Endothelial cell of umbilical vein (primary cell): ENCODE results near the gene OR10G8.

Experiments used
- EZH2 ChIP-seq: IDR thresholded peaks from 2 replicates; pipeline ENCODE4 v1.6.1; 2012; ENCODE audit warnings: borderline replicate concordance, low read depth, mild to moderate bottlenecking, moderate library complexity, low read length, inconsistent platforms; ENCODE audit not compliant: severe bottlenecking
- MYC ChIP-seq: IDR thresholded peaks from one replicate; pipeline ENCODE4 v1.6.1; 2011; ENCODE audit warnings: mild to moderate bottlenecking, low read depth, low read length
- POLR2A ChIP-seq: IDR thresholded peaks from 2 replicates; pipeline ENCODE4 v1.6.1; 2012; ENCODE audit warnings: low read depth, mild to moderate bottlenecking, control low read depth, low read length
- POLR2AphosphoS5 ChIP-seq: IDR thresholded peaks from 2 replicates; pipeline ENCODE4 v1.6.1; 2012; ENCODE audit warnings: low read depth, mild to moderate bottlenecking, control low read depth, low read length, moderate library complexity; ENCODE audit not compliant: insufficient read depth
- TF ChIP-seq, protein P1 (sequence below), 2 donors: IDR thresholded peaks; 1 replicate in 1 of 2; 2 replicates in 1 of 2; pipeline ENCODE4 v1.5.1; 2011; ENCODE audit warnings: low read length in 2 of 2, mild to moderate bottlenecking in 2 of 2, moderate library complexity in 2 of 2, control low read depth in 1 of 2, inconsistent platforms in 1 of 2, low read depth in 1 of 2; ENCODE audit not compliant: insufficient read depth in 1 of 2; ENCODE audit errors: extremely low read depth in 1 of 2

DNA sequence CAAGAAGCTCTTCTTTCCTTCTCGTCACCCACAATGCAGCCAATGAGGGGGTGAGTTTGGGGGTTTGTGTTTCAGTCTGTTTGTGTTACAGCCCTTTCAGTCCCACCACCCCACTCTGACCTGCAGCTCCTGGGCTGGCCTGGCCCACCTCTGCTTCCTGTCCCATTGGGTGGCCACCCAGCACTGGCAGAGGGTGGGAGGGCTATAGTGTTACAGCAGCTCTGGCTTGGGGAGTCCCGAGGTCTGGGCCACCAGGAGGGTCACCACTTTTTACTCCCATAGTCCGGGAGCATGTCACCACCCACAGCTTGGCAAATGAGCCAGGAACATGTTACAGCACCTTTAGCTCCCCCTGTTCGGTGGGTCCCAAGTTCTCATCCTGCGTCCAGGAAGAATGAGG, 47.3 kb upstream of the OR10G8 start:
- no peak for TF ChIP-seq EZH2
- TF ChIP-seq, protein P1, sequence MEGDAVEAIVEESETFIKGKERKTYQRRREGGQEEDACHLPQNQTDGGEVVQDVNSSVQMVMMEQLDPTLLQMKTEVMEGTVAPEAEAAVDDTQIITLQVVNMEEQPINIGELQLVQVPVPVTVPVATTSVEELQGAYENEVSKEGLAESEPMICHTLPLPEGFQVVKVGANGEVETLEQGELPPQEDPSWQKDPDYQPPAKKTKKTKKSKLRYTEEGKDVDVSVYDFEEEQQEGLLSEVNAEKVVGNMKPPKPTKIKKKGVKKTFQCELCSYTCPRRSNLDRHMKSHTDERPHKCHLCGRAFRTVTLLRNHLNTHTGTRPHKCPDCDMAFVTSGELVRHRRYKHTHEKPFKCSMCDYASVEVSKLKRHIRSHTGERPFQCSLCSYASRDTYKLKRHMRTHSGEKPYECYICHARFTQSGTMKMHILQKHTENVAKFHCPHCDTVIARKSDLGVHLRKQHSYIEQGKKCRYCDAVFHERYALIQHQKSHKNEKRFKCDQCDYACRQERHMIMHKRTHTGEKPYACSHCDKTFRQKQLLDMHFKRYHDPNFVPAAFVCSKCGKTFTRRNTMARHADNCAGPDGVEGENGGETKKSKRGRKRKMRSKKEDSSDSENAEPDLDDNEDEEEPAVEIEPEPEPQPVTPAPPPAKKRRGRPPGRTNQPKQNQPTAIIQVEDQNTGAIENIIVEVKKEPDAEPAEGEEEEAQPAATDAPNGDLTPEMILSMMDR (IDR thresholded peaks at IDR 0.05; ENCODE audit: extremely low read depth in 1 of 2, insufficient read depth in 1 of 2, low read depth in 1 of 2, low read length in 2 of 2) = no peak
- TF ChIP-seq POLR2A = no peak
- no peak for TF ChIP-seq POLR2AphosphoS5
- no peak for TF ChIP-seq MYC
